DMS53 treated with DMSO at 0.1 percent for 48 hours (cell line): ENCODE data around the gene OR10A2.
"Not testable (repeated sequence)": the region's sequence is repeated elsewhere in the genome, so short reads cannot be mapped to it uniquely, and the experiment has no call there.

Source experiments
- DNase-seq: peaks from one replicate; lab custom pipeline; 2025; ENCODE audit not compliant: unreplicated experiment; lab: John Stamatoyannopoulos, UW

Gene OR10A2

GRCh38 chr11:6882751-6883150 is 19.9 kb downstream of the OR10A2 start:
- DNase-seq, result no peak

GRCh38 chr11:6887711-6888110 is 24.9 kb downstream of the OR10A2 start:
- not testable (repeated sequence) for DNase-seq

- no peak for DNase-seq
Measured at GRCh38 chr11:6888830-6889229, 26.0 kb downstream of the OR10A2 start.

- DNase-seq, result no peak
Measured at GRCh38 chr11:6889835-6890234, 27.0 kb downstream of the OR10A2 start.

GRCh38 chr11:6892400-6892799 is 29.5 kb downstream of the OR10A2 start, which contains the start of gene OR2D2:
OR2D2 (minus strand) TSS chr11:6892500; CDS start chr11:6892500, 0 bp downstream.
- no peak for DNase-seq

GRCh38 chr11:6894097-6894496 is 31.2 kb downstream of the OR10A2 start:
- DNase-seq, result no peak

- DNase-seq, result no peak
Measured at GRCh38 chr11:6895010-6895409, 32.2 kb downstream of the OR10A2 start.

- no peak for DNase-seq
Measured at GRCh38 chr11:6898911-6899310, 36.1 kb downstream of the OR10A2 start.

GRCh38 chr11:6900327-6900999 is 37.6 kb downstream of the OR10A2 start:
- no peak for DNase-seq

GRCh38 chr11:6904804-6905203 is 41.9 kb downstream of the OR10A2 start:
- DNase-seq, result not testable (repeated sequence)

- no peak for DNase-seq
Measured at GRCh38 chr11:6911378-6911777, 48.5 kb downstream of the OR10A2 start.

GRCh38 chr11:6911948-6912347 is 49.1 kb downstream of the OR10A2 start:
- no peak for DNase-seq

- no peak for DNase-seq
Measured at GRCh38 chr11:6919698-6920097, 56.8 kb downstream of the OR10A2 start.

GRCh38 chr11:6920702-6921101 is 57.8 kb downstream of the OR10A2 start, which contains the start of gene OR2D3:
OR2D3 (plus strand) TSS chr11:6921002; CDS start chr11:6921002, 0 bp downstream.
- no peak for DNase-seq
